Ishikawa (cell line): ENCODE results near the gene PRR15L.

Experiments used
- EGR1 ChIP-seq: IDR thresholded peaks from 2 replicates; pipeline ENCODE4 v1.6.1; 2012
- MAX ChIP-seq: IDR thresholded peaks from 2 replicates; pipeline ENCODE4 v1.6.1; 2012

GRCh38 chr17:47953909-47954308, 3.8 kb downstream of the PRR15L start:
- TF ChIP-seq MAX (no peak), EGR1 (no peak)
